ENCODE measurements around the gene XRCC4. TPM values are rescaled to one million over a fixed set of nuclear protein-coding genes. Genes with fewer than 3 reads are reported as not detected.
"Not testable (repeated sequence)": the region's sequence is repeated elsewhere in the genome, so short reads cannot be mapped to it uniquely, and the experiment has no call there.

XRCC4 gene
- total and polyA plus RNA-seq, 11 donors: 3.3 to 50.5 (median 8.0) TPM

- Histone ChIP-seq H3K9me3 (no peaks in the 10 kb centered on the region), H3K4me3 (no peak overlapping the region), H3K36me3 (no peaks in the 10 kb centered on the region), H3K4me1 (peaks cover 0 to 7% (median 0%) of the 10 kb centered on the region in 12 donors), H3K27me3 (no peaks in the 10 kb centered on the region), H3K27ac (no peak overlapping the region)
- TF ChIP-seq POLR2A (IDR thresholded peaks at IDR 0.05): no peak
- TF ChIP-seq CTCF (IDR thresholded peaks at IDR 0.05): no peak
- intact Hi-C loops (cut with DNase I): no loop called here
- 94 to 100% (median 97%) methylated on average over 1 of the region's 1 CpG for WGBS, 4 donors
- DNase-seq (no peak), ATAC-seq (no peak)
Measured at GRCh38 chr5:83151821-83152220, 74.5 kb downstream of the XRCC4 start.

- intact Hi-C loops (cut with DNase I); H3K36me3 ChIP-seq; H3K27me3 ChIP-seq; DNase-seq; H3K9me3 ChIP-seq; ATAC-seq; H3K4me3 ChIP-seq; H3K27ac ChIP-seq: not testable (repeated sequence)
- WGBS, 4 donors: 77 to 86% (median 80%) methylated on average over 4 of the region's 4 CpGs
- H3K4me1 ChIP-seq: peaks cover 0 to 16% (median 0%) of the 10 kb centered on the region in 12 donors
Measured at GRCh38 chr5:83152996-83153395, 75.6 kb downstream of the XRCC4 start.

GRCh38 chr5:83156001-83156400 lies 78.7 kb downstream of the XRCC4 start:
- intact Hi-C loops (cut with DNase I): no loop called here
- no peak overlapping the region for H3K27ac ChIP-seq
- no peak for ATAC-seq
- H3K9me3 ChIP-seq: no peaks in the 10 kb centered on the region
- no peaks in the 10 kb centered on the region for H3K36me3 ChIP-seq
- H3K27me3 ChIP-seq: no peaks in the 10 kb centered on the region
- H3K4me1 ChIP-seq: peaks cover 0 to 16% (median 0%) of the 10 kb centered on the region in 12 donors
- TF ChIP-seq POLR2A (IDR thresholded peaks at IDR 0.05): no peak
- TF ChIP-seq CTCF (IDR thresholded peaks at IDR 0.05): no peak
- DNase-seq: no peak
- H3K4me3 ChIP-seq: no peak overlapping the region
- 85 to 89% (median 87%) methylated on average over 2 of the region's 2 CpGs for WGBS, 4 donors

- peaks cover 0 to 16% (median 0%) of the 10 kb centered on the region in 12 donors for H3K4me1 ChIP-seq
- H3K4me3 ChIP-seq: no peak overlapping the region
- H3K27me3 ChIP-seq: no peaks in the 10 kb centered on the region
- no peaks in the 10 kb centered on the region for H3K36me3 ChIP-seq
- no peak for DNase-seq
- H3K27ac ChIP-seq: no peak overlapping the region
- TF ChIP-seq POLR2A (IDR thresholded peaks at IDR 0.05) (no peak), CTCF (IDR thresholded peaks at IDR 0.05) (no peak)
- peak in 3 of 4 donors; percentile 67 to 79 (median 75) for ATAC-seq
- intact Hi-C loops (cut with DNase I): no loop called here
- no peaks in the 10 kb centered on the region for H3K9me3 ChIP-seq
- 23 to 42% (median 26%) methylated on average over 2 of the region's 2 CpGs for WGBS, 4 donors
Measured at GRCh38 chr5:83157163-83157562, 79.8 kb downstream of the XRCC4 start.

- H3K4me3 ChIP-seq: no peak overlapping the region
- no peaks in the 10 kb centered on the region for H3K27me3 ChIP-seq
- H3K4me1 ChIP-seq: peaks cover 0 to 1% (median 0%) of the 10 kb centered on the region in 12 donors
- no peaks in the 10 kb centered on the region for H3K36me3 ChIP-seq
- DNase-seq (no peak), ATAC-seq (no peak)
- H3K9me3 ChIP-seq: no peaks in the 10 kb centered on the region
- intact Hi-C loops (cut with DNase I): no loop called here
- no peak overlapping the region for H3K27ac ChIP-seq
- no peak for TF ChIP-seq POLR2A (IDR thresholded peaks at IDR 0.05)
- 53 to 58% (median 57%) methylated on average over 3 of the region's 3 CpGs for WGBS, 4 donors
Measured at GRCh38 chr5:83162601-83163000, 85.3 kb downstream of the XRCC4 start.

All from heart left ventricle (tissue), 16 donors.